ENCODE data around the gene TTC33. TPM values are rescaled to one million over a fixed set of nuclear protein-coding genes. Genes with fewer than 3 reads are reported as not detected.

The TTC33 gene
- total and polyA plus RNA-seq, 10 donors: 4.3 to 17.9 (median 13.7) TPM

- Histone ChIP-seq H3K4me3 (no peak overlapping the region), H3K4me1 (peaks cover 0 to 36% (median 13%) of the 10 kb centered on the region in 6 donors), H3K36me3 (no peaks in the 10 kb centered on the region), H3K27me3 (replicated peaks in 1 of 7) (no peaks in the 10 kb centered on the region), H3K27ac (peak overlapping the region in 7 of 8 donors; percentile 4 to 69 (median 36)), H3K9me3 (no peaks in the 10 kb centered on the region)
- WGBS, 5 donors: 28 to 49% (median 37%) methylated on average over 3 of the region's 3 CpGs
- intact Hi-C loops (cut with DNase I; ENCODE audit: low total_unique reads): no loop called here
- no peak for TF ChIP-seq POLR2AphosphoS5 (IDR thresholded peaks at IDR 0.05)
- DNase-seq: no peak
Measured at GRCh38 chr5:40502736-40503135, 253.0 kb downstream of the TTC33 start.

GRCh38 chr5:40501711-40502444, 253.9 kb downstream of the TTC33 start:
- intact Hi-C loops (cut with DNase I; ENCODE audit: low total_unique reads): no loop called here
- Histone ChIP-seq H3K27me3 (replicated peaks in 1 of 7) (no peaks in the 10 kb centered on the region), H3K27ac (peak overlapping the region in 5 of 8 donors; percentile 16 to 69 (median 46)), H3K4me1 (peaks cover 0 to 35% (median 13%) of the 10 kb centered on the region in 6 donors), H3K36me3 (no peaks in the 10 kb centered on the region), H3K9me3 (no peaks in the 10 kb centered on the region), H3K4me3 (no peak overlapping the region)
- TF ChIP-seq CTCF (IDR thresholded peaks at IDR 0.05 in 8 of 11, conservative IDR thresholded peaks at IDR 0.05 in 3 of 11): no peak
- no peak for TF ChIP-seq POLR2AphosphoS5 (IDR thresholded peaks at IDR 0.05)
- TF ChIP-seq POLR2A (IDR thresholded peaks at IDR 0.05): no peak
- 84 to 92% (median 91%) methylated on average over 4 of the region's 4 CpGs for whole genome bisulfite sequencing, 5 donors
- DNase-seq: no peak

GRCh38 chr5:40499518-40500273, 256.1 kb downstream of the TTC33 start:
- Histone ChIP-seq H3K27me3 (replicated peaks in 1 of 7) (no peaks in the 10 kb centered on the region), H3K9me3 (no peaks in the 10 kb centered on the region), H3K4me1 (peaks cover 0 to 42% (median 11%) of the 10 kb centered on the region in 6 donors), H3K4me3 (no peak overlapping the region), H3K36me3 (no peaks in the 10 kb centered on the region), H3K27ac (peak overlapping the region in 2 of 8 donors; percentile 39 to 51)
- 56 to 82% (median 68%) methylated on average over 3 of the region's 3 CpGs for WGBS, 5 donors
- TF ChIP-seq POLR2AphosphoS5 (IDR thresholded peaks at IDR 0.05) (no peak), POLR2A (IDR thresholded peaks at IDR 0.05) (no peak)
- intact Hi-C loops (cut with DNase I; ENCODE audit: low total_unique reads): no loop called here
- DNase-seq: no peak

GRCh38 chr5:40499007-40499406, 256.8 kb downstream of the TTC33 start:
- no peaks in the 10 kb centered on the region for H3K36me3 ChIP-seq
- TF ChIP-seq POLR2A (IDR thresholded peaks at IDR 0.05) (no peak), CTCF (IDR thresholded peaks at IDR 0.05 in 8 of 11, conservative IDR thresholded peaks at IDR 0.05 in 3 of 11) (no peak), POLR2AphosphoS5 (IDR thresholded peaks at IDR 0.05) (no peak)
- intact Hi-C loops (cut with DNase I; ENCODE audit: low total_unique reads): no loop called here
- no peak for DNase-seq
- 59 to 79% (median 70%) methylated on average over 2 of the region's 2 CpGs for WGBS, 5 donors
- H3K4me3 ChIP-seq: no peak overlapping the region
- H3K27ac ChIP-seq: peak overlapping the region in 2 of 8 donors; percentile 39 to 51
- H3K4me1 ChIP-seq: peaks cover 0 to 41% (median 11%) of the 10 kb centered on the region in 6 donors
- H3K27me3 ChIP-seq (replicated peaks in 1 of 7): no peaks in the 10 kb centered on the region
- H3K9me3 ChIP-seq: no peaks in the 10 kb centered on the region

- DNase-seq: no peak
- 88 to 96% (median 91%) methylated on average over 1 of the region's 1 CpG for WGBS, 5 donors
Measured at GRCh38 chr5:40497573-40497972, 258.2 kb downstream of the TTC33 start.

More at GRCh38 chr5:40497573-40497972, 258.2 kb downstream of the TTC33 start:
- Histone ChIP-seq H3K36me3 (no peaks in the 10 kb centered on the region), H3K4me1 (peaks cover 0 to 27% (median 3%) of the 10 kb centered on the region in 6 donors), H3K27ac (no peak overlapping the region), H3K9me3 (no peaks in the 10 kb centered on the region), H3K27me3 (replicated peaks in 1 of 7) (no peaks in the 10 kb centered on the region), H3K4me3 (no peak overlapping the region)
- TF ChIP-seq POLR2A (IDR thresholded peaks at IDR 0.05) (no peak), CTCF (IDR thresholded peaks at IDR 0.05 in 8 of 11, conservative IDR thresholded peaks at IDR 0.05 in 3 of 11) (no peak), POLR2AphosphoS5 (IDR thresholded peaks at IDR 0.05) (no peak)
- intact Hi-C loops (cut with DNase I; ENCODE audit: low total_unique reads): no loop called here

All from spleen (tissue), 11 donors.